HG02678 (cell line): ENCODE data around the gene PDCD11.
"Not testable (repeated sequence)": the region's sequence is repeated elsewhere in the genome, so short reads cannot be mapped to it uniquely, and the experiment has no call there.

Source experiments
- ATAC-seq: cut with Tn5 transposase; IDR thresholded peaks from one replicate; pipeline ENCODE4 v1.9.1; 2021; ENCODE audit warnings: mild to moderate bottlenecking, moderate library complexity; ENCODE audit not compliant: unreplicated experiment

The PDCD11 gene

GRCh38 chr10:103415581-103415980 is 19.2 kb downstream of the PDCD11 start:
- no peak for ATAC-seq

- ATAC-seq: no peak
Measured at GRCh38 chr10:103416436-103417147, 20.2 kb downstream of the PDCD11 start.

- not testable (repeated sequence) for ATAC-seq
Measured at GRCh38 chr10:103417148-103417469, 20.7 kb downstream of the PDCD11 start.

- no peak for ATAC-seq
Measured at GRCh38 chr10:103417601-103418000, 21.2 kb downstream of the PDCD11 start.

GRCh38 chr10:103419101-103419500 is 22.7 kb downstream of the PDCD11 start:
- ATAC-seq: no peak

- no peak for ATAC-seq
Measured at GRCh38 chr10:103423748-103424147, 27.3 kb downstream of the PDCD11 start.

- no peak for ATAC-seq
Measured at GRCh38 chr10:103427866-103428265, 31.4 kb downstream of the PDCD11 start.

GRCh38 chr10:103428989-103429643 is 32.7 kb downstream of the PDCD11 start:
- ATAC-seq: no peak

GRCh38 chr10:103429647-103430046 is 33.2 kb downstream of the PDCD11 start:
- no peak for ATAC-seq

- no peak for ATAC-seq
Measured at GRCh38 chr10:103431902-103432301, 35.5 kb downstream of the PDCD11 start.

- no peak for ATAC-seq
Measured at GRCh38 chr10:103433858-103434257, 37.4 kb downstream of the PDCD11 start.

- no peak for ATAC-seq
Measured at GRCh38 chr10:103439776-103440175, 43.4 kb downstream of the PDCD11 start.

- no peak for ATAC-seq
Measured at GRCh38 chr10:103440416-103440815, 44.0 kb downstream of the PDCD11 start.

- no peak for ATAC-seq
Measured at GRCh38 chr10:103441206-103441605, 44.8 kb downstream of the PDCD11 start.

GRCh38 chr10:103441611-103442010 is 45.2 kb downstream of the PDCD11 start:
- no peak for ATAC-seq

- no peak for ATAC-seq
Measured at GRCh38 chr10:103442031-103442461, 45.6 kb downstream of the PDCD11 start.

GRCh38 chr10:103443475-103444185 is 47.2 kb downstream of the PDCD11 start:
- no peak for ATAC-seq

GRCh38 chr10:103444478-103444877 is 48.1 kb downstream of the PDCD11 start:
- no peak for ATAC-seq

GRCh38 chr10:103445366-103445765 is 48.9 kb downstream of the PDCD11 start:
- ATAC-seq: no peak

GRCh38 chr10:103445767-103446567 is 49.5 kb downstream of the PDCD11 start:
- no peak for ATAC-seq

GRCh38 chr10:103447187-103447586 is 50.8 kb downstream of the PDCD11 start:
- ATAC-seq: no peak
